ENCODE measurements around the gene PNMA8B. TPM values are rescaled to one million over a fixed set of nuclear protein-coding genes. Genes with fewer than 3 reads are reported as not detected.

The PNMA8B gene
- polyA plus RNA-seq, 1 donor from 2014 or later: 10.1 TPM

DNA sequence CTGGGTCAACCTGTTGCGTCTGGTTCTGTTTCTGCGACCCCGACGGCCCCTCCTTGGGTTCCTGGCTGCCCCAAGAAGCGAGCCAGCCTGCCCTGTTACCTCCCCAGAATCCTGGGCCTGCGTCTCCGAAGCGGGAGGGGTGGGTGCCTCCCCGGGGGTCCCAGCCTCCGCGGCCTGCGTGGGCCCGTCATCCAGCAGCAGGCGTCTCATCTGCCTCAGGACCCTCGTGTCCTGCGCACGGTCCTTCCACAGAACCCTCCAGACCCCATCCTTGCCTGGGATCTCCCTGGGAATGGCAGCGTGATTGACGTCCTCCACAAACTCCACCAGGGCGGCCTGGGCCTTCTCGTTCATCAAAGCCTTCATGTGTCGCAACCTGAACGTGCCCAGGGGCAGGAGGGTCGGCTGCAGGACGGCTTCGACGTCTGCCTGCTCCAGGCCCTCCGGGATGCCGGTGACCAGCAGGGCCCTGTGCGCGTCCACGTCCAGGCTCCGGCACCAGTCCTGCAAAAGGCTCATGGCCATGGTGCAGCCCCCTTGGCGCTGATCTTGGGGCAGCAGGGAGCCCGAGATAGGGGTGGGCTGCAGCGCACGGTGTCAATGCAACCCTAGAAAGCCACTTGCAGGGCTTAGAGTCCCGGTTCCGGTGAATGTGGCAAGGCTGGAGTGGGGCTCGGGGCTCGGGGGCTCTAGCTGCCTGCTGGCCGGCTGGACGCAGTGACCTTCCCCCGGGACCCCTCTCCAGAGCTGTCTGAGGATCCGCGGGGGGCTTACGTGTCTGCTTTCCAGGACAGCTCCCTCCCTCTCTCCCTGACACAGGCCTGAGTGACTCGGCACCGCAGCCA, 504 bp downstream of the PNMA8B start:
- Histone ChIP-seq H2AFZ (ENCODE audit: low read depth, low read length) (peak overlapping the region; percentile 66), H3K9me3 (ENCODE audit: low read length) (peaks cover 14% of the 10 kb centered on the region), H3K79me2 (replicated peaks; ENCODE audit: insufficient read depth, low read length) (no peaks in the 10 kb centered on the region), H3K4me2 (ENCODE audit: low read length) (peak overlapping the region; percentile 97), H3F3A (ENCODE audit: insufficient read depth, low read length, poor library complexity, severe bottlenecking) (no peaks in the 10 kb centered on the region), H3K9me2 (ENCODE audit: insufficient read depth, low read length) (no peaks in the 10 kb centered on the region), H3K36me3 (ENCODE audit: insufficient read depth, low read length) (no peaks in the 10 kb centered on the region), H3K4me3 (ENCODE audit: low read length) (peak overlapping the region; percentile 71), H4K20me1 (ENCODE audit: insufficient read depth) (no peaks in the 10 kb centered on the region), H3K27ac (ENCODE audit: low read length) (peak overlapping the region; percentile 96), H3K9ac (ENCODE audit: low read length) (peak overlapping the region; percentile 81), H3K27me3 (ENCODE audit: insufficient read depth, low read depth, low read length) (peaks cover 37% of the 10 kb centered on the region)
- TF ChIP-seq, protein P1, sequence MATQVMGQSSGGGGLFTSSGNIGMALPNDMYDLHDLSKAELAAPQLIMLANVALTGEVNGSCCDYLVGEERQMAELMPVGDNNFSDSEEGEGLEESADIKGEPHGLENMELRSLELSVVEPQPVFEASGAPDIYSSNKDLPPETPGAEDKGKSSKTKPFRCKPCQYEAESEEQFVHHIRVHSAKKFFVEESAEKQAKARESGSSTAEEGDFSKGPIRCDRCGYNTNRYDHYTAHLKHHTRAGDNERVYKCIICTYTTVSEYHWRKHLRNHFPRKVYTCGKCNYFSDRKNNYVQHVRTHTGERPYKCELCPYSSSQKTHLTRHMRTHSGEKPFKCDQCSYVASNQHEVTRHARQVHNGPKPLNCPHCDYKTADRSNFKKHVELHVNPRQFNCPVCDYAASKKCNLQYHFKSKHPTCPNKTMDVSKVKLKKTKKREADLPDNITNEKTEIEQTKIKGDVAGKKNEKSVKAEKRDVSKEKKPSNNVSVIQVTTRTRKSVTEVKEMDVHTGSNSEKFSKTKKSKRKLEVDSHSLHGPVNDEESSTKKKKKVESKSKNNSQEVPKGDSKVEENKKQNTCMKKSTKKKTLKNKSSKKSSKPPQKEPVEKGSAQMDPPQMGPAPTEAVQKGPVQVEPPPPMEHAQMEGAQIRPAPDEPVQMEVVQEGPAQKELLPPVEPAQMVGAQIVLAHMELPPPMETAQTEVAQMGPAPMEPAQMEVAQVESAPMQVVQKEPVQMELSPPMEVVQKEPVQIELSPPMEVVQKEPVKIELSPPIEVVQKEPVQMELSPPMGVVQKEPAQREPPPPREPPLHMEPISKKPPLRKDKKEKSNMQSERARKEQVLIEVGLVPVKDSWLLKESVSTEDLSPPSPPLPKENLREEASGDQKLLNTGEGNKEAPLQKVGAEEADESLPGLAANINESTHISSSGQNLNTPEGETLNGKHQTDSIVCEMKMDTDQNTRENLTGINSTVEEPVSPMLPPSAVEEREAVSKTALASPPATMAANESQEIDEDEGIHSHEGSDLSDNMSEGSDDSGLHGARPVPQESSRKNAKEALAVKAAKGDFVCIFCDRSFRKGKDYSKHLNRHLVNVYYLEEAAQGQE (IDR thresholded peaks at IDR 0.05; ENCODE audit: borderline replicate concordance): no peak
- TF ChIP-seq EP300 (conservative IDR thresholded peaks at IDR 0.05; ENCODE audit: poor library complexity, severe bottlenecking) (no peak), SMC3 (conservative IDR thresholded peaks at IDR 0.05; ENCODE audit: poor library complexity) (no peak), RAD21 (conservative IDR thresholded peaks at IDR 0.05) (no peak), EZH2 (IDR thresholded peaks at IDR 0.05; ENCODE audit: borderline replicate concordance, insufficient read depth, low read length, poor library complexity, severe bottlenecking) (no peak), MXI1 (conservative IDR thresholded peaks at IDR 0.05; ENCODE audit: poor library complexity, severe bottlenecking) (no peak), POLR2AphosphoS5 (IDR thresholded peaks at IDR 0.05) (no peak), TAF1 (IDR thresholded peaks at IDR 0.05; ENCODE audit: low read depth) (no peak)
- TF ChIP-seq, protein P2, sequence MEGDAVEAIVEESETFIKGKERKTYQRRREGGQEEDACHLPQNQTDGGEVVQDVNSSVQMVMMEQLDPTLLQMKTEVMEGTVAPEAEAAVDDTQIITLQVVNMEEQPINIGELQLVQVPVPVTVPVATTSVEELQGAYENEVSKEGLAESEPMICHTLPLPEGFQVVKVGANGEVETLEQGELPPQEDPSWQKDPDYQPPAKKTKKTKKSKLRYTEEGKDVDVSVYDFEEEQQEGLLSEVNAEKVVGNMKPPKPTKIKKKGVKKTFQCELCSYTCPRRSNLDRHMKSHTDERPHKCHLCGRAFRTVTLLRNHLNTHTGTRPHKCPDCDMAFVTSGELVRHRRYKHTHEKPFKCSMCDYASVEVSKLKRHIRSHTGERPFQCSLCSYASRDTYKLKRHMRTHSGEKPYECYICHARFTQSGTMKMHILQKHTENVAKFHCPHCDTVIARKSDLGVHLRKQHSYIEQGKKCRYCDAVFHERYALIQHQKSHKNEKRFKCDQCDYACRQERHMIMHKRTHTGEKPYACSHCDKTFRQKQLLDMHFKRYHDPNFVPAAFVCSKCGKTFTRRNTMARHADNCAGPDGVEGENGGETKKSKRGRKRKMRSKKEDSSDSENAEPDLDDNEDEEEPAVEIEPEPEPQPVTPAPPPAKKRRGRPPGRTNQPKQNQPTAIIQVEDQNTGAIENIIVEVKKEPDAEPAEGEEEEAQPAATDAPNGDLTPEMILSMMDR (IDR thresholded peaks at IDR 0.05; ENCODE audit: poor library complexity, severe bottlenecking): no peak

GRCh38 chr19:46494146-46494940, 1.3 kb downstream of the PNMA8B start:
- Histone ChIP-seq H3K36me3 (ENCODE audit: insufficient read depth, low read length) (no peaks in the 10 kb centered on the region), H3K9ac (ENCODE audit: low read length) (no peak overlapping the region), H3K4me2 (ENCODE audit: low read length) (no peak overlapping the region), H4K20me1 (ENCODE audit: insufficient read depth) (no peaks in the 10 kb centered on the region), H3K9me2 (ENCODE audit: insufficient read depth, low read length) (no peaks in the 10 kb centered on the region), H2AFZ (ENCODE audit: low read depth, low read length) (no peak overlapping the region), H3F3A (ENCODE audit: insufficient read depth, low read length, poor library complexity, severe bottlenecking) (no peaks in the 10 kb centered on the region), H3K79me2 (replicated peaks; ENCODE audit: insufficient read depth, low read length) (no peaks in the 10 kb centered on the region), H3K4me3 (ENCODE audit: low read length) (peak overlapping the region; percentile 71), H3K9me3 (ENCODE audit: low read length) (peaks cover 14% of the 10 kb centered on the region), H3K27ac (ENCODE audit: low read length) (no peak overlapping the region), H3K27me3 (ENCODE audit: insufficient read depth, low read depth, low read length) (peaks cover 42% of the 10 kb centered on the region)
- TF ChIP-seq EZH2 (IDR thresholded peaks at IDR 0.05; ENCODE audit: borderline replicate concordance, insufficient read depth, low read length, poor library complexity, severe bottlenecking) (no peak), RAD21 (conservative IDR thresholded peaks at IDR 0.05) (no peak), MXI1 (conservative IDR thresholded peaks at IDR 0.05; ENCODE audit: poor library complexity, severe bottlenecking) (no peak), TAF1 (IDR thresholded peaks at IDR 0.05; ENCODE audit: low read depth) (no peak), SMC3 (conservative IDR thresholded peaks at IDR 0.05; ENCODE audit: poor library complexity) (no peak), POLR2AphosphoS5 (IDR thresholded peaks at IDR 0.05) (no peak), EP300 (conservative IDR thresholded peaks at IDR 0.05; ENCODE audit: poor library complexity, severe bottlenecking) (no peak)
- TF ChIP-seq, protein P2 (IDR thresholded peaks at IDR 0.05; ENCODE audit: poor library complexity, severe bottlenecking): no peak
- TF ChIP-seq, protein P1 (IDR thresholded peaks at IDR 0.05; ENCODE audit: borderline replicate concordance): no peak

Data from neural cell (in vitro differentiated cells).